Renal pelvis (tissue), 4 donors: ENCODE results near the gene APRT. TPM values are rescaled to one million over a fixed set of nuclear protein-coding genes. Genes with fewer than 3 reads are reported as not detected.
"Not testable (repeated sequence)": the region's sequence is repeated elsewhere in the genome, so short reads cannot be mapped to it uniquely, and the experiment has no call there.

Source experiments
- DNase-seq: peaks from one replicate; pipeline ENCODE4 v3.0.0-alpha.2; 2013
- polyA plus RNA-seq, 3 donors: library from polyadenylated mRNA; unstranded; fragments of 120-200 nt; gene quantifications; one replicate each; pipeline ENCODE4 v1.2.1, GENCODE V29; 2013; ENCODE audit not compliant: insufficient read length in 3 of 3

APRT gene
- polyA plus RNA-seq, 3 donors: 106 to 129 (median 121) TPM

- DNase-seq: no peak
Observed at GRCh38 chr16:88777471-88778270, 34.1 kb downstream of the APRT start.

- DNase-seq: no peak
Observed at GRCh38 chr16:88775825-88776224, 35.9 kb downstream of the APRT start.

- no peak for DNase-seq
Observed at GRCh38 chr16:88774544-88775393, 37.0 kb downstream of the APRT start.

GRCh38 chr16:88773812-88774291, 37.9 kb downstream of the APRT start:
- no peak for DNase-seq

GRCh38 chr16:88772871-88773811, 38.6 kb downstream of the APRT start:
- no peak for DNase-seq

GRCh38 chr16:88771781-88772180, 39.9 kb downstream of the APRT start:
- DNase-seq: not testable (repeated sequence)

GRCh38 chr16:88771294-88771772, 40.4 kb downstream of the APRT start:
- DNase-seq: no peak

- peak; percentile 85 for DNase-seq
Observed at GRCh38 chr16:88770461-88771293, 41.1 kb downstream of the APRT start.

- DNase-seq: no peak
Observed at GRCh38 chr16:88769617-88770460, 41.9 kb downstream of the APRT start.

GRCh38 chr16:88768071-88768783, 43.5 kb downstream of the APRT start:
- no peak for DNase-seq

GRCh38 chr16:88767546-88768070, 44.1 kb downstream of the APRT start:
- no peak for DNase-seq

GRCh38 chr16:88766975-88767374, 44.8 kb downstream of the APRT start:
- DNase-seq: no peak

GRCh38 chr16:88764913-88765349, 46.8 kb downstream of the APRT start:
- DNase-seq: no peak

- DNase-seq: no peak
Observed at GRCh38 chr16:88764080-88764479, 47.6 kb downstream of the APRT start.

- no peak for DNase-seq
Observed at GRCh38 chr16:88763502-88764053, 48.1 kb downstream of the APRT start.

- DNase-seq: no peak
Observed at GRCh38 chr16:88762941-88763340, 48.8 kb downstream of the APRT start.

GRCh38 chr16:88762258-88762870, 49.4 kb downstream of the APRT start:
- DNase-seq: no peak

GRCh38 chr16:88761830-88762229, 49.9 kb downstream of the APRT start:
- DNase-seq: no peak
